Activated CD4-positive, alpha-beta memory T cell treated with anti-CD3 and anti-CD28 coated beads, Interleukin-2, amount 10 ng/mL, durations not matched to agents 7 days and 5 days (primary cell): ENCODE results near the gene ADIPOR2. TPM values are rescaled to one million over a fixed set of nuclear protein-coding genes. Genes with fewer than 3 reads are reported as not detected.

Source experiments
- CTCF ChIA-PET: fragments of 350-600 bp; sonication (Branson Sonifier 250); formaldehyde crosslinking; loops from one replicate; lab custom pipeline; 2021; ENCODE audit warnings: antibody characterized with exemption, inconsistent platforms; lab: Charles Lee
- POLR2A ChIA-PET: fragments of 350-600 bp; sonication (Branson Sonifier 250); formaldehyde crosslinking; loops from one replicate; lab custom pipeline; 2021; ENCODE audit warnings: antibody characterized with exemption; lab: Charles Lee
- DNase-seq: peaks from one replicate; pipeline ENCODE4 v3.0.0-alpha.2; 2020
- H3K27ac Mint-ChIP-seq: one replicate; pipeline ENCODE4 v1.8.0; 2021; ENCODE audit warnings: mild to moderate bottlenecking, mixed read lengths
- H3K27me3 Mint-ChIP-seq: one replicate; pipeline ENCODE4 v1.8.0; 2021; ENCODE audit warnings: mixed read lengths
- H3K36me3 Mint-ChIP-seq: one replicate; pipeline ENCODE4 v1.8.0; 2021; ENCODE audit warnings: low read depth, mixed read lengths
- H3K4me1 Mint-ChIP-seq: one replicate; pipeline ENCODE4 v1.8.0; 2021; ENCODE audit warnings: mixed read lengths
- H3K4me3 Mint-ChIP-seq: one replicate; pipeline ENCODE4 v1.8.0; 2021; ENCODE audit warnings: mild to moderate bottlenecking, mixed read lengths
- H3K9me3 Mint-ChIP-seq: one replicate; pipeline ENCODE4 v1.8.0; 2021; ENCODE audit warnings: mixed read lengths
- total RNA-seq, 2 experiments: library from RNA; stranded (reverse); gene quantifications; one replicate each; pipeline ENCODE4 v1.2.3, GENCODE V29; 2021

Gene ADIPOR2
- total RNA-seq, 2 experiments from 2014 or later, result 63.8 to 71.8 TPM

DNA sequence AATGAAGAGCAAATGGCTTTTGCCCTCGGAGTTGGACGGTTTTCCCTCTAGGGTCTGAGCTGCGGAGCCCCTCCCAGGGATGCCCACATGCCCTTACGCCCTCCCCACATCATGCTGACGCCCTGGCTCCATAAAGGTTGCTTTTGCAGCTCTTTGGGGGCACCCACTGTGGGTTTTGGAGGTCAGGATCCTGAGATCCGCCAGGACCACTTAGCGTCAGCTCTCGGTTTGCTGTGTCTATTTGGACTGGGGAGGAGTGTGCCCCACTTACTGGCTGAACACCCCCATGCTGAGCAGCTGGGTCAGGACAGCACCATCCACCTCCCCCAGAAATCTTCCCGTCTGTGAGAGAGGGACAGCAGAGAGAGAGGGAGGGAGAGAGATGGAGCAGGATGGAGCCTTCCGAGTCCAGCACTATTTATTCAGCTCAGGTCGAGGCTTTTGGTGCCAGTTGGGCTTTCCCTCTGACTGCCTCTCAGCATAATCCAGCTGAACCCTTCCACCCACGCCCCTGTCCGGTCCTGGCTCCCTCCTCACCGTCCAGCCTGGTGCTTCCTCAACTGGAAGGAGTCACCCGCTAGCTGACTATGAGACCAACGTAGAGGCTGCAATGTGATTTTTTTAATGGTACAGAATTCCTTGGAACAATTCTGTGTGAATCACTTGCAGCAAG lies 110.6 kb downstream of the ADIPOR2 start:
- ChIA-PET CTCF (interaction anchor here (0.8 to 1.2 kb wide), 2 partner anchors 139 to 167 kb away, joined by 3 to 4 read pairs; no protein-coding TSS in a partner anchor), POLR2A (interaction anchor here (0.8 kb wide), 1 partner anchor 11 kb away, joined by 3 read pairs; no protein-coding TSS in a partner anchor)
- peaks cover 11% of the 10 kb centered on the region for H3K4me1 Mint-ChIP-seq
- H3K9me3 Mint-ChIP-seq, result no peaks in the 10 kb centered on the region
- H3K36me3 Mint-ChIP-seq, result no peaks in the 10 kb centered on the region
- H3K27me3 Mint-ChIP-seq, result no peaks in the 10 kb centered on the region
- H3K4me3 Mint-ChIP-seq, result no peak overlapping the region
- no peak overlapping the region for H3K27ac Mint-ChIP-seq
- no peak for DNase-seq

DNA sequence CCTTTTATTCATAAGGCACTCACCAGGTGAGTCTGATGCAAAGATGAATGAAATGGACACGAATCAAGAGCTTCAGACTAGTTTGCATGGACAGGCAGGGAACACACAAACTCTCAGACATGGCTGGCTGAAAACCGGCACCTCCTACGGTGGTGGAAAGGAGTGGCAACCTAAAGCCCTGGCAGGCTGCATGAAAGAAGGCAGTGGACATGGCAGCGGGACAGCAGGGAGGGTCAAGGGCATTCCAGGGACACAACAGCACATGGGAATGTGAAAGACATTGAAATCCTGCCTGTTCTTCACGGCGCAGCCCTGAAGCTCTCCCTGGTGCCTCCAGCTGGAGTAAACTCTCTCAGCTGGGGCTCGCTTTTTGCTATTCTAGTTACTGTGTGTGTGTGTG lies 112.9 kb downstream of the ADIPOR2 start:
- Mint-ChIP-seq H3K4me1 (peaks cover 15% of the 10 kb centered on the region), H3K36me3 (no peaks in the 10 kb centered on the region), H3K4me3 (no peak overlapping the region), H3K9me3 (no peaks in the 10 kb centered on the region), H3K27ac (no peak overlapping the region), H3K27me3 (no peaks in the 10 kb centered on the region)
- POLR2A ChIA-PET, result no interaction called here
- no peak for DNase-seq
- CTCF ChIA-PET, result no interaction called here

DNA sequence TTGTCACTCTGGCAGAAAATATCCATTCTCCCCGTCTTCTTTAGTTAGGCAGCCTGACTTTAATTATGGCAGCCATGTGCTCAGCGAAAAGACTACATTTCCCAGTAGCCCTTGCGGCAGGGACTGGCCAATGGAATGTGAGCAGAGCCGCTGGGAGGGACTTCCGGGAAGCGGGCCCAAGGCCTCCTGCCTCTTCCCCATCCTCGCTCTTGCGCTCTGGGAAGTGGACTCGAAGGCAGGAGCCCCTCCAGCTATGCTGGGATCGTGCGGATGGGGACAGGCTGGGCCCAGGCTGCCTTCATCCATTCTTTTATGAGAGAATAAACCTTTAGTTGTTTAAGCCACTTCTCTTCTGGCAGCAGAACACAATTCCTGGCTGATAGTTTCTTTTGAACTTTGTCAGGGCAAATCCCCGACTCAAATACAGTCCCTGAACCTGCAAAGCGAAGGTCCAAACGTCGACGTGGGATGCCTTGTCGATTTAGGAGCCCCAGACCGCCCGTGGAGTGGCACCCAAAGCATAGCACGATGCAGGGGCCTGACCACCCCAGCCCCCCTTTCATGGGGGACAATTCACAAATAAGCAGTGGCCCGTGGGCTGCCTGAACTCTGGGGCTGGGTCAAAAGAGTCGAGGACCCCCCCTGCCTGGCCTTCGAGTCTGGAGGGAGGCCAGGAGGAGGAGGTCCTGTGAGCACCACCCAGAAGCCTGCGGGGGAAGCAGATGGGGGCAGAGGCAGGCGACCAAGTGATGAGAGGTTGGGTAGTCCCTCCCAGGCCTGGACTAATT lies 113.9 kb downstream of the ADIPOR2 start:
- peak; percentile 90 for DNase-seq
- no peak overlapping the region for H3K4me3 Mint-ChIP-seq
- no peaks in the 10 kb centered on the region for H3K27me3 Mint-ChIP-seq
- POLR2A ChIA-PET, result no interaction called here
- H3K36me3 Mint-ChIP-seq, result no peaks in the 10 kb centered on the region
- peaks cover 21% of the 10 kb centered on the region for H3K4me1 Mint-ChIP-seq
- CTCF ChIA-PET, result interaction anchor here (0.8 kb wide), 1 partner anchor 136 kb away, joined by 3 read pairs; no protein-coding TSS in a partner anchor
- no peaks in the 10 kb centered on the region for H3K9me3 Mint-ChIP-seq
- peak overlapping the region; percentile 28 for H3K27ac Mint-ChIP-seq

DNA sequence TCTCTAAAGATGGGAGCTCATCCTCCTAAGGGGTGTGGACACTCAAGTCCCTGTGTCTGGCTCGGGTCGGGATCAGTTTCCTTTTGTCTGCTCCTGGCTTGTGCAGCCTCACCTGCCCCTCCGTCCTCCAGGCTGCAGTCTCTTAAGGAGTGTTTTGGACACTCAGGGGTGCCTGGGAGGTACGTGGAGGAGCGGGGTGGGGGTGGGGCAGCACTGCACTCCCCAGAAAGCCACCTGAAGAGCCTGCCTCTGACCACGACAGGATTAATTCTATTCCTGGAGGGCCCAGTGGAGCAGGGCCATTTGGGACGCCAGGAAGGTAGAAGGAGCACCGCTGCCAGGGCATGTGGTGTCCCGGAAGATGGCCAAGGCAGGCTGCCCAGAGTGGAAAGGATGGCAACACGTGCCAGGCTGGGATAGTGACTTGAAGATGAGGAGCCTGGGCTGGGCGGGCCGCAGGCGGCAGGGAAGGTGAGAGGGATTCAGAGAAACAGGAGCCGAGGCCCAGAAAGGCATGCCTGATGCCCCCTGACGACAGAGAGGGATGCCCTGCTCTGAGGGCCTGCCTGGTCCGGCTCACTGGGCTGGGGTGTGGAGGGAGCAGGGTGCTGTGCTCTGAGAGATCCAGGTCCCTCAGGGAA lies 114.7 kb downstream of the ADIPOR2 start:
- H3K4me1 Mint-ChIP-seq, result peaks cover 29% of the 10 kb centered on the region
- no peaks in the 10 kb centered on the region for H3K9me3 Mint-ChIP-seq
- POLR2A ChIA-PET, result interaction anchor here (0.8 kb wide), 1 partner anchor 8 kb away, joined by 3 read pairs; no protein-coding TSS in a partner anchor
- no peak overlapping the region for H3K4me3 Mint-ChIP-seq
- no peaks in the 10 kb centered on the region for H3K36me3 Mint-ChIP-seq
- CTCF ChIA-PET, result no interaction called here
- no peaks in the 10 kb centered on the region for H3K27me3 Mint-ChIP-seq
- H3K27ac Mint-ChIP-seq, result no peak overlapping the region
- DNase-seq, result no peak

DNA sequence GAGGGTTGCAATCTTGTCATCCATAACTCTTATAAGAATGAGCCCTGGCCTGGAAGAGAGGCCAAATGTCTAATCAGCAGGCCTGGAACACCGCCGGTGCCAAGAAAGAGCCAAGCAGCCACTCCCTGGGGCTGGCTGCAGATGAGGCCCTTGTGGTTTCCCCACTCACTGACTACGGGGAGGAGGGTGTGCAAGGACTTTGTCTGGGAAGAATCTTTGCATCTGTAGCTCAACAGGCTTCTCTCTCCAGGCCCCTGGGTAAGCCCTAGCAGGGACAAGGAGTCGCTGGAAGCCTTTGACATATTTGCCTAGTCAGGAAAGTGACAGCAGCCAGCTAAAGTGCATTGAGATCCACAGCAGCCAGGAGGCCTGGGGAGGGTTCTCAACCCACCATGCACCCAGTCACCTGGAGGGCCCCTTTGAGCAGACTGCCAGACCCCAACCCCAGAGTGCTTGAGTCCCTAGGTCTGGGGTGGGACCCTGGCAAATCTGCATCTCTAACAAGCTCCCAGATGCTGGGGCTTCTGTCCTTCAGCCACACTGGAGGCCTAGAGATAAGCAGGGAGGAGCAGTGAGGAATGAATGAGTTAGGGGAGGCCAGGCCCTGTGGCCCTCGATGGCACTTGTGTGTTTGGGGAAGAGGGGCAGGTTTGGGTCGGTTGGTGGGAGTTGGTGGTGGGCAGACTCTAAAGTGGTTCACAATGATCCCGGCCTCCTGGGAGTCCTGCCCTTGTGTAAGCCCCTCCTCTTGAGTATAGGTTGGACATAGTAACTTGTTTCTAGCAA lies 115.6 kb downstream of the ADIPOR2 start:
- DNase-seq, result no peak
- peaks cover 34% of the 10 kb centered on the region for H3K4me1 Mint-ChIP-seq
- no peaks in the 10 kb centered on the region for H3K27me3 Mint-ChIP-seq
- H3K4me3 Mint-ChIP-seq, result no peak overlapping the region
- CTCF ChIA-PET, result interaction anchor here (2.2 kb wide), 1 partner anchor 134 kb away, joined by 8 read pairs; no protein-coding TSS in a partner anchor
- no peak overlapping the region for H3K27ac Mint-ChIP-seq
- H3K36me3 Mint-ChIP-seq, result no peaks in the 10 kb centered on the region
- no peaks in the 10 kb centered on the region for H3K9me3 Mint-ChIP-seq
- POLR2A ChIA-PET, result interaction anchor here (0.8 kb wide), 1 partner anchor 9 kb away, joined by 3 read pairs; no protein-coding TSS in a partner anchor

DNA sequence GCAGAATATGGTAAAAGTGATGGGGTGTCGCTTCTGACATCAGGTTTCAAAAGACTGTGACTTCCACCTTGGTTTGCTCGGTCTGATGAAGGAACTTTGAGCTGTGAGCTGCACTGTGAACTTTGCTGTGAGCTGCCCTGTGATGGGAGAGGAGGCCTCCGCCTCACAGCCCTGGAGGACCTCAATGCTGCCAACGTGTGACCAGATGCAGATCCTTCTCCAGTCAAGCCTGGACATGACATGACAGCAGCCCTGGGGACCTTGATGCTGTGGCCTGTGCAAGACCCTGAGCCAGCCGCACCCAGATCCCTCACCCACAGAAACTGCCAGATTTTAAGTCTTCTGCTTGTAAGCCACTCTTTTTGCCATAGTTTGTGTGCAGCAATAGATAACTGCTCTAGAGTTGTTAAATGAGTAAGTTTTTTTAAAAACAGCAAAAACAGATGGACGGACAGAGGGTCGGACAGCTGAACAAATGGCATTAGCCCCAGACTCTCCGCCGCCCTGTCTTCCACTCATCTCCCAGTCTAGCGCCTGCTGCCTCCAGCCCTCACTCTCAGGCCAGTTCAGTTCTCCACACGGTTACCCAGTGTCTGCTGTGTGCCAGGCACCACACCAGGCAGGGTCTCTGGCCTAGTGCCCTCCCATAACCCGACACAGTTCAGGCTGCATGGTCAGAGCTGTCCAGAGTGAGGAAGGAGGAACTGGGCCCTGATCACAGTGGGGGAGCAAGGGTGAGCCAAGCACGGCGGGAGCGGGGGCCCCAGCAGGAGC lies 116.4 kb downstream of the ADIPOR2 start:
- Mint-ChIP-seq H3K36me3 (no peaks in the 10 kb centered on the region), H3K27me3 (no peaks in the 10 kb centered on the region), H3K4me1 (peaks cover 39% of the 10 kb centered on the region), H3K27ac (no peak overlapping the region), H3K4me3 (no peak overlapping the region), H3K9me3 (no peaks in the 10 kb centered on the region)
- no peak for DNase-seq
- CTCF ChIA-PET, result interaction anchor here (0.5 to 2.2 kb wide), 2 partner anchors 133 to 153 kb away, joined by 4 to 8 read pairs; no protein-coding TSS in a partner anchor
- POLR2A ChIA-PET, result no interaction called here

DNA sequence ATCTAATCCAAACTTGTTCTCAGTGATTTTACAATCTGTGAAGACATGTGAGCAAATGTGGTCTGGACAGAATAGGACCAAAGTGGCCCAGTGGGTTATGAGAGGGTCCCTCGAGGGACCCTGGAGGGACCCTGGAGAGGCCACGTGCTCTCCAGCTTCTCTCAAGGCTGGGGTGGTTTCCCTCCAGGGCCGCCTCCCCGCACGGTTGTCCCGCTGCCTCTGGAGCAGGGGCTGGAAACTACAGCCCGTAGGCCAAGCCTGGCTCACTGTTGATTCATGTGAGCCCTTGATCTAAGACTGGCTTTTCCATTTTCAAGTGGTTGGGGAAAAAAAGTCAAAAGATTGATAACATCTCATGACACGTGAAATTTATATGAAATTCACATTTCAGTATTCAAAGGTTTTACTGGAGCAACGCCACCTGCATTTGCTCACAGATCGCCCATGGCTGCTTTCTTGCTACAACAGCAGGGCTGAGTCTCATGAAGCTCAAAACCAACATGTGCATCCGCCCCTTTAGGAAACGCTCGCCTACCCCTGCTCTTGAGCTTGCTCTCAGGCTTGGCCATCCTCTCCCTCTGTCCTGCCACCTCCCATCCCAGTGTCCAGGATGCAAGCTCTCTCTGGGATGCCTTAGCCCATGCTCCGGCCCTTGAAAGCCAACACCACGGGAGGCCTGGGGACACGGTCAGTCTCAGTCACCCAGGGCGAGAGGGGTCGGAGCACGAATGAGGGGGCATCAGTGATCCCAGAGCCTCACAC lies 117.3 kb downstream of the ADIPOR2 start:
- Mint-ChIP-seq H3K27ac (peak overlapping the region; percentile 23), H3K4me3 (no peak overlapping the region), H3K4me1 (peaks cover 44% of the 10 kb centered on the region), H3K36me3 (no peaks in the 10 kb centered on the region), H3K27me3 (no peaks in the 10 kb centered on the region), H3K9me3 (no peaks in the 10 kb centered on the region)
- ChIA-PET POLR2A (interaction anchor here (1.3 kb wide), 1 partner anchor 11 kb away, joined by 5 read pairs; no protein-coding TSS in a partner anchor), CTCF (interaction anchor here (0.9 to 2.2 kb wide), 2 partner anchors 132 to 173 kb away, joined by 3 to 8 read pairs; no protein-coding TSS in a partner anchor)
- DNase-seq, result no peak

DNA sequence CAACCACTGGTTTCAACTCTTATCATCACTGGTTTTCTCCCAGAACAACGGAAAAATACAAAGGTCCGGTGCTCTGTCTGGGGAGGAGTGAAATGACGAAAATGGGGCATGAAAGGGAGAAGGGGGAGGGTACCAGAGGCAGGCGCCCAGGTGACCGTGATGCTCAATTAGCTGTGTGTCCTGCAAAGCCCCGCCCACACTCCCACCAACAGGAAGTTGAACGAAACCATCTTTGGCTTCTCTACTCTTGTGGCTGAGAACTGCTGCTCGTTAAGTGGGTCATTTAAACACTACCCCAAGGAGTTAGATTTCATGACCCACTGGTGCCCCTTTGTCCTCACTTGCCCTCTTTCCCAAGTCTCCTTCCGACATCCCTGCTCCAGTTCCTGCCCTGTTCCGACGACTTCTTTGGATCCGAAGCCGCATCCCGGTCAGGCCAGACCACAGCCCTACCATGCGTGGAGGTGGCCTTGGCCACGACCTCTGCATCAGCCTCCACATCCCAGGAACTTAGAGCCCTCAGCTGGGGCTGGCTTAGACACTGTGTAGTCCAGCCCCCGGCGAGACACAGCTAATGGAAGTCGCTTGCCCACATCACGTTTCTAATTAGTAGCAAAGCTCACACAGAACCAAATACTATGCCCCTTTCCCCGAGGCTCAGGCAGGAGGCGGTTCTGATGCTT lies 118.1 kb downstream of the ADIPOR2 start:
- ChIA-PET POLR2A (interaction anchor here (1.3 kb wide), 1 partner anchor 12 kb away, joined by 5 read pairs; no protein-coding TSS in a partner anchor), CTCF (interaction anchor here (0.9 kb wide), 1 partner anchor 174 kb away, joined by 3 read pairs; no protein-coding TSS in a partner anchor)
- Mint-ChIP-seq H3K9me3 (no peaks in the 10 kb centered on the region), H3K36me3 (no peaks in the 10 kb centered on the region), H3K4me3 (peak overlapping the region; percentile 8), H3K27me3 (peaks cover 4% of the 10 kb centered on the region), H3K27ac (peak overlapping the region; percentile 42), H3K4me1 (peaks cover 44% of the 10 kb centered on the region)
- DNase-seq, result peak; percentile 46

DNA sequence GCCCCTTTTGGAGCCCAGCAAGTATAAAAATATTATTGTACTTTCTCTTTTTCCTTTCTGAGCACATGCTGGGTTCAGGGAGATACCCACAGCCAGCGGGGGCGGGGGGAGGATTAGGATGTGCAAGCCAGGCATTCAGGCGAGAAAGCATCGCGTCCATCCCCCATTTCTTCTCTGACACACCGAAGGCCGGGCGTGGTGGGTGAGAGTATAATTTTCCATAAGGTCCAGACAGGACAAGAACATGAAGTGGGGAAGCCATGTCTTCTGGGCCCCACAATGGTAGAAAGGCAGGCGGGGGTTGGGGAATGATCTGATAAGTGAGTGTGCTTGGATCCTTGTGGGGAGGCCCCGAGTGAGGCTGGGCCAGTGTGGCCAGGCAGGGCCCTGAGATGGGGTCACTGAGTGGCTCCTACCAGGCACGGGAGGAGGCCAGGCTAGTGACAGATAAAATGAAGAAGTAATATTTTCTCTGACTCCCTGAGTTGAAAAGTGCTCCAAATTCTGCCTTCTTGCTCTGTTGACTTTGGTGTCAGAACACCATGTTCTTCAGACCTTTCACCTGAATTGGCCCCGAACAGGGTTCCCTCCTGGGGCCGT lies 118.8 kb downstream of the ADIPOR2 start:
- Mint-ChIP-seq H3K9me3 (no peaks in the 10 kb centered on the region), H3K27ac (peak overlapping the region; percentile 30), H3K4me3 (no peak overlapping the region), H3K4me1 (peaks cover 39% of the 10 kb centered on the region), H3K27me3 (peaks cover 8% of the 10 kb centered on the region), H3K36me3 (no peaks in the 10 kb centered on the region)
- POLR2A ChIA-PET, result no interaction called here
- DNase-seq, result no peak
- CTCF ChIA-PET, result no interaction called here

DNA sequence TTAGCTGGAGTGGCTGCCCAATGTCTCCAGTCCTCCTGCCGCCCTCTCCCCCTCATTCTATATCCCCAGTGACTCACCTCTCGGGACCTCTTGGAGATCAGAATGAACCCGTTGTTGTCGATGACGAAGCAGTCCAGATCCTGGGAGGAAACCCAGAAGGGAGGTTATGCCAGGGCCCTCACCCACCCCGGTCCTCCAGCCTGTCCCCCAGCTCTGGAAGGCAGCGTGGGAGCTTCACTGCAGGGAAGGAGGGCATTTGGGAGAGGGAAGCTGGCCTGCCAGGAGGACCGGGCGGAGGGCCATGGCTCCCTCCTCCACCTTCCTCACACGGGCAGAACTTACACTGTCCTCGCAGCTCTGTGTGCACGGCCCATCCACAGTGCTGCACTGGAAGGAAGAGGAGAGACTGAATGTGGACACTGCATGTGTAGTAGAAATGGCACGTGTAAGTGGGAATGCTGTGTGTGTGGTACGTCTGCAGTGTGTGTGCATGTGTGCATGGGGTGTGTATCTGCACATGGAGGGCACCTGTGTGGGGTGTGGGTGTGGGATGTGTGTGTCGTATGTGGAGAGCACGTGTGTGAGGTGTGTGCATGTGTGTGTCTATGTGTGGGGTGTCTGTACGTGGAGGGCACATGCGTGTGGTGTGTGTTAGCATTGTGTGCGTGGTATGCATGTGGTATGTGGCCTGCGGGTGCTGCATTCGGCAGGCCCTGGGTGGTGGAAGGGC lies 119.5 kb downstream of the ADIPOR2 start:
- peak overlapping the region; percentile 72 for H3K27ac Mint-ChIP-seq
- ChIA-PET POLR2A (no interaction called here), CTCF (no interaction called here)
- no peaks in the 10 kb centered on the region for H3K9me3 Mint-ChIP-seq
- H3K4me1 Mint-ChIP-seq, result peaks cover 36% of the 10 kb centered on the region
- no peak for DNase-seq
- peaks cover 10% of the 10 kb centered on the region for H3K27me3 Mint-ChIP-seq
- H3K4me3 Mint-ChIP-seq, result peak overlapping the region; percentile 60
- H3K36me3 Mint-ChIP-seq, result no peaks in the 10 kb centered on the region
